HG03135 (cell line): Measurements from ENCODE around the gene NRM.

Source experiments
- ATAC-seq: cut with Tn5 transposase; IDR thresholded peaks from one replicate; pipeline ENCODE4 v1.9.1; 2021; ENCODE audit warnings: mild to moderate bottlenecking, moderate library complexity; ENCODE audit not compliant: unreplicated experiment

Gene NRM

DNA sequence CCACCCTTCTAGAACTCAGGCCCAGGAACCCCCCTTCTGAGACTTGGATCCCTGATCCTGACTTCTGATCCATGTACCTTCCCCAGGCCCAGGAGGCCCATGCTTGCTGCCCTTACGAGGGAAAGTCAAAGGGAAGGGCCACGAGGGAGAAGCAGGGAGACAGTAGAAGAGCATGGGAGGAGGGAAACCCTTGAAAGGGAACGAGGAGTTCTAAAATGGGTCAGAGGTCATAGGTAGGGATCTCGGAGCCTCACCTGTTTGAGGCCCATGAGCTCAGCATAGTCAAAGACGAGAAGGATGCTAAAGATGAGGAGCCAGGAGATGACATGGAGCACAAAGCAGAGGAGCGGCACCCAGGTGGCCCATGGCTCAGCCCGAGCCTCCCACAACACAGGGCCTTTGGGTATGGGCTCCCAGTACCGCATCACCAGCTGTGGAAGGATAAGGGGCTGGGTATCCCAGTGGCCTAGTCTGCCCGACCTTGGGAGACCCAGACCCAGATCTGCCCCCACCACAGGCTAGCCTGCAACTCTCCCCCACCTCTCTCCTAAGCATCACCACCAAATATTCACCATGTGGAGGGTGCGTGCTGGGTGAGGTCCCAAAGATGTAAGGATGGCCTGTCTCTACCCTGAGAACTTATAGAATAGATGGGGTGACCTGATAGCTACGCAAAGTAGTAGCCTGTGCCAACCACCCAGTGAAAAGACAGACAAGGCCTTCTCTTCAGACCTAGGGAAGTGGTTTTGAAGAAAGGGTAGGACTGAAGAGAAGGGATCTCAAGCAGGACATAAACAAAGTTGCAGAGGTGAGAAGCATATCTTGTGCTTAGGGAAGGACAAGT is 1.5 kb downstream of the NRM start:
- no peak for ATAC-seq

DNA sequence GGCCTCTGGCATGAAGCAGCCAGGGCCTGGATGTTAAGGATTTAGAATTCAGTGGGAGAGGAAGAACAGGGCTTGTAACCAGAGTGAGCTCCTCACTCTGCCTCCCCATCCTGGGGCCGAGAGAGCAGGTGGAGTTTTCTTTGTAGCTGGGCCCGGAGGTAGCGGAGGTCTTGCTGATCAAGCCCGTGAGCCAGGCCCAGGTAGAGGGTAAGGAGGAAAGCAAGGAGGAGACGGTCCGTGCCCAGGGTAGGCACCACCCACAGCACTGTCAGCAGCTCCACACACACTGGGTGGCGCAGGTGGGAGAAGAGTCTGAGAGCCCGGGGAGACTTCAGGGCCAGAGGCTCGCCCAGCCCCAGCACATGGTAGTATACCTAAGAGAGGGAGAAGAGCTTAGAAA is 2.2 kb downstream of the NRM start:
- ATAC-seq, result no peak

DNA sequence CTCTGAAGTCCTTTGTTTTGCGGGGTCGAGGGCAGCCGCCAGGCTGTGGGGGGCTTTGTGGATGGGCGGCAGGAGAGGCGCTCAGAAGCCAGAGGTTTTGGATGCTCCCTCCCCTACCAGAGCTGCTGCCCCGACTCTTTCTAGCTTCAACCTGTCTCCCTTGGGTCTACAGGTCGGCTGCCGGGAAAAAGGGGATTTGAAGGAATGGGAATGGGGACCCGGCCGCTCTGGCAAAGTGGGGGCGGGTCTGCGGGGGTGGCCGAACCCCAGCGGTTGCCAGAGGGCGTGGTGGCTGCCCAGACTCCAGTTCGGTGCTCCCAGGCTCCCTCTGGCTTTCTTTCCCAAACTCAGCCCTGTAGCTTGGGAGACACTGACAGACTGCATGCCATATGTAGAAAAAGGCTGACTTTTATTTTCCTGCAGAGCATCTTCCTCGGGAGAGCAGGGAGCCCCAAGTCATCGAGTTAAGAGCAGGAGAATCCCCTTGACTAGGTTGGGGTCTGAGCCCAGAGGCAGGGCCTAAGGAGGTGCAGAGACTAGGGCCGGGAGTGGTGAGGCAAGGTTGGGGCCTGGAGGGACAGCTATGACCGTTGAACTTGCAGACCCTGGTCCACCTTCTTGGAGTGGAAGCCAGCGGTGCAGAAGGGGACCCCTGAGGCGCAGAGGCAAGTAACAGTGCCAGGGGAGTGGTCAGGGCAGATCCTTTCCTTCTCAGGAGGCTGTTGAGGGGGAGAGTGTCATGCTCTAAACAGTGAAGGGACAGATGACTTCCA is 2.9 kb downstream of the NRM start:
- ATAC-seq, result no peak

DNA sequence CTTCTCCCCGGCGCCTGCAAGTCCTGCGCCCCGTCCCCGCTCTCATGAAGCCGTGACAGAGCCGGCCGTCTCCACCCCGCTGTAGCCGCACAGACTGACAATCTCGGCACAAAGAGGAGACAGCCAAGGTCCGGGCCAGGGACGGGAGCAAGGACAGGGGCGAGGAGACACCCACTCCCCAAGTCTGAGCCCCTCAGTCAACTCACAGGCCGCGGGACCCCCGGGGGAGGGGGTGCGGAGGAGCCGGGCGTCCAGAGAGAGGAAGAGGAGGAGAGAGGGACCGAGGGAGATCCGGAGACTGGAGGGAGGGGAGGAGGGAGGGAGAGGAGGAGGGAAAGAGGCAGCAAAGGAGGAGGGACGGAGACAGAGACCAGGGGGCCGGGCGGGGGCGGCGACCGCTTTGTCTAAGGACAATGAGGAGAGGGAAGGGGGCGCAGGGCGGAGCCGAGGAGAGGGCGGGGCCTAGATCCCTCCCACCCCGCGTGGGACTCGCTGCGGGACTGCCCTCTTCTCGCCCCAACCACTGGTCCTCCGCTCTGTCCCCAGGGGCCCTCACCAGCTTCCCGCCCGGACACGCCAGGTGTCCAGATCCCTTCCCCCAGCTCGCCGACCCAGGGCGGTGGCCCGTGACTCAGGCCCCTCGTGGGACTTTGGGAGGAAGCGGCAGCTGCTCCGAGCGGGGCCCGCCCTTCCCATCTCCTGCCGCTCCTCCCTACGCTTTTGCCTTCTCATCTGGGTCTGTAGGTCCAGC is 3.7 kb downstream of the NRM start:
- ATAC-seq, result peak; percentile 43

DNA sequence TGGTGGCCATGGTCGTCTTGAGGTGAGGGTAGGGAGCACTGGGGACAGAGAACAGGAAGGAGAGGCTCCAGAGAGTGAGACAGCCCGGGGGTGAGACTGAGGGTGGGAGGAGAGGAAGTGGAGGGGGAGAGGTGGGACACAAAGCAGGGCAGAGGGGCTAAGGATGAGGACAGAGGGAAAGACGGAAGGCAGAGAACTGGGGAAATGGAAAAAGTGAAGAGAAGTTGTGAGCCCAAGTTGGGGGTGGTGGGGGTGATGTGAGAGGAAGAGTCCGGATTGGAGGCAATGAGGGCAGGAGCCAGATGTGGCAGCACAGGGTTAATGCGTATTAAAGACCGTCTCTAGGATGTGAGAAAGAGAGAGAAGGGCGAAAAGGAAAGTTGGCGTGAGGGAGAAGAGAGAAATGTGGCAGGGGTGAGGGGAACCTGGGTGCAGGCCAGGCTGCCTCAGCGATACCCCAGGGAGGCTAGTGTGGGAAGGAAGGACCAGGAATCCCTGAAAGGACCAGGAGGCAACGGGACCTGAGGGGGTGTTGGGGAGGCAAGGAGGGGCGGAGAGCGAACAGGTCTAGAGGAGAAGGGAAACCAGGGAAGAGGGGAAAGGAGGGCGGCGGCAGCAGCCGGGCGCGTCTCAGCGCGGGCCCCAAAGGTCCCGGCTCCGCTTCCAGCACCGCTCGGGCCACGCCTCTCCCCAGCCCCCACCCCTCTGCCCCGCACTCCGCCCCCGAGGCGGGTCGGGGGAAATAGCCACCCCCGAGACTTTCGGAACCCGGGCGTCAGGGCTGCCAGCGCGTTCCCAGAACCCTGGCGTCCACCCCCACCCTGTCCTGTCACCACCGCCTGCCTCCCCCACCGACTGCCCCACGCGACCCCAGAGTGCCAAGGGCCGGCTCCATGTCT is 4.5 kb downstream of the NRM start, which contains the start of gene PPP1R18:
Gene PPP1R18 (minus strand): TSS at position 637 of the 899 bp plus-strand sequence. CDS start 627 bp downstream, at position 10.
- peak; percentile 20 for ATAC-seq

DNA sequence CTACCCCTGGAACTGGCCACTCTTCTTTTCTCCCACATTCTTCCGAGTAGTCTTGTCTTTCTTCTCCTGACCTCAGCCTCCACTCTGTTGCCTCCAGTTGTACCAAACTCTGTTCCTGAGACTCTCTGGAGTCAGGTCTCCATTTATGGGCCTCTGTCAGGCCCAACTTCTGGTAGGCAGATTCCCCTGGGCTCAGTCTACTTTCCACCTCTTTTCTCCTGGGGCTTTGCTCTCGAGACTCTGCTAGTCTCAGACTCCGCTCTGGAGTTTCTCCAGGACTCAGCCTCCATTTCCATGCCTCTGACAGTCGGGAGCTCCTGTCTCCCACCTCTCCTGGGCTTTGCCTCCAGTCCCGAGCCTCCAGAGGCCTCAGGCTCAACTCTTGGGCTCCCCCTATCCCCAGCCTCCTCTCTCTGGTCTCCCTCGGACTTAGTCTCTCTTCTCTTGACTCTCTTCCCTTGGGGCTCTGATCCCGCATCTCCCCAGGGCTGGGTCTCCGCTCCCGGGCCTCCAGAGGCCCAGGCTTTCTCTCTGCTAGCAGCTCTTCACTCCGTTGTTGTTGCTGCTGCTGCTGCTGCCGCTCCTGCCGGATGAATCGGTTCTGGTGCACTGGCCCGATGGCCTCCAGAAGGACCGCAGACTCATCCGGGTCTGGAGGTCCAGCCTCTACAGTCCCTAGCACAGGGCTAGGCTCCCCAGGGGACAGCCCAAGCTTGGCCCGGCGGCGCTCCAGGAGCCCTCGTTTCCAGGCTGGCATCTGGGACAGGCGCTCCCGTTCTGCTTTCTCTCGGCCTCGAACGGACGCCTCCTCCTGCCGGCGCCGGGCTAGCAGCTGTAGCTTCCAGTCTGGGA is 5.4 kb downstream of the NRM start:
- no peak for ATAC-seq

DNA sequence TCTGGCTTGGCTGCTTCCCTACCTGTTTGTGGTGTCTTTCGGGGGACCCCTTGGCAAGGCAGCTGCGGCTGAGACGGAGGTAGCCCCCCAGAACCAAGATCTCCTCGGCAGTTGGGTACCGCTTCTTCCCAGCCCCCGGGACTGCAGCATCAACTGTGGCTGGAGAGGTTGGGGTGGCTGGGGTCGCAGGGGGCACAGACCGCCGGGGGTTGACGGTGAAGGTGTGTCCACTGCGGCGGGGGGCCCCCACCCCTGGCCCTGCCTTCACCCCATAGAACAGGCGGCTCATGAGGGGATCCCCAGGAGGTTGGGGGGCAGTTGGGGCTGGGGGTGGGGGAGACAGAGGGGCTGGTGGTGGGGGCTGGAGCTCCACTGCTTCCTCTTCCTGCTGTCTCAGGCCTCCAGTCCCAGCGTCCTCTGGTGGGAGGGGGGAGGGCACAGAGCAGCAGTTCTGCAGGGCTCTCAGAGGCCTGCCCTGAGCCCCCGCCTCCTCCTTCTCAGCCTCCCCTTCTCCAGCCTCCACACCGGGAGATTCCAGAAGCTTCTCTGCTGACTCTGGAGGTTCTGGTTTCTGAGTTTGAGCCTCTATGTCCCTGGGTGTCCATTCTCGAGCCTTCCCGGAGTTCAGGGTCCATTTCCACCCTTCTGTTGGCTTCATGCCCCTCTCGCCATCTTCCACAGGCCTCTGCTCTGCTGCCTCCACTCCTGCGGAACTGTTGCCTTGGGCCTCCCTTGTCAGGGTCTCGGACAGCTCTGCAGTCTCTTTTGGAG is 6.2 kb downstream of the NRM start:
- ATAC-seq, result no peak

DNA sequence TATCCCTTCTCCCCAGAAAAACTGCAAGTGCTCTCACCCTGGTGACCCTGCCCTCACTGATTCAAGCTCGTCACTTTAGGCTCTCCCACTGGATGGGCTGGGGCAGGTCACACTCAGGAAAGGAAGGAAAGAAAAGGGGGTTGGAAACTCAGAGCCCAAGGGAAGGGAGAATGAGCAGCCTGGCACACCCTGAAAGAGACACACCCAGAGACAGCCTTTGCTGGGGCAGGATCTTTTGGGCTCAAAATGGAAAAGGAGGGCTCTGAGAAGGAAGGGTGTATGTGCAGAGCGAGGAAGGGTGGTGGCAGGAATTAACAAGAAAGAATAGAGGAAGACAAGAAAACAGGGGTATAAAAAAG is 6.8 kb downstream of the NRM start:
- ATAC-seq, result no peak

DNA sequence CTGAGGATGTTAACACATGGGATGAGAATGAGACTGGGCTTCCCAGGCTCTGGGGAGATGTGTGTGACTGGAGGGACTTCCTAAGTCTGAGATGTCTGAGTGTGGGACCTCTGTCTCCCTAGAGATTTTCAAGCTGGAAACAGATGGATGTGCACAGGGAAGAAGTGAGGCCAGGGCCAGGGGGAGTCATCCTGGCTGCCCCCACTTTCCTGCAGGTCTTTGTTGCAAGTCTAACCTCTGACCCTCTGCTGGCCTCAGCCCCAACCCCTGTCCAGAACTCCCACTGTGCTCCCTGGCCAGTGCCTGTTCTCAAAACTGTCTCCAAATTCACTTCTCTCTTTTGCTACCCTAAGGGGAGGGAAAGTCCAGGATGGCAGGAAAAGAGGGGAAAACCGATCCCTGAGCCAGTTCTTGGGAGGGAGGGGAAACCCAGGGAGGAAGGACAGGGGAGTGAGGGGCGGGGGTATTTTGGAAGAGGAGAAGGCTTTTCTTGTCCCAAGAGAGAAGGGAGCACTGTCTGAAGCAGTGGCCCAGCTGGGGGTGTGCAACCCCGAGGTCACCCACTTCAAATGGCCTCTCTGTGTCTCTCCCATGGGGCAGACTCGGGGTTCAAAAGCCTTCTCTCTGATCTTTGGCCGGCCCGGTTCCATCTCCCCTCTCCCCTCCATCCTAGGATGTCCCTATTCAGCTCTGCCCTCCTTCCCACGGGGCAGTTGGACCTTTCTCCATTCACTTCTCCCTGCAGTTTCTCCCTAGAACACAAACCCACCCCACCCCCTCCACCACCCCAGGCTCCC is 7.4 kb downstream of the NRM start:
- ATAC-seq, result no peak

DNA sequence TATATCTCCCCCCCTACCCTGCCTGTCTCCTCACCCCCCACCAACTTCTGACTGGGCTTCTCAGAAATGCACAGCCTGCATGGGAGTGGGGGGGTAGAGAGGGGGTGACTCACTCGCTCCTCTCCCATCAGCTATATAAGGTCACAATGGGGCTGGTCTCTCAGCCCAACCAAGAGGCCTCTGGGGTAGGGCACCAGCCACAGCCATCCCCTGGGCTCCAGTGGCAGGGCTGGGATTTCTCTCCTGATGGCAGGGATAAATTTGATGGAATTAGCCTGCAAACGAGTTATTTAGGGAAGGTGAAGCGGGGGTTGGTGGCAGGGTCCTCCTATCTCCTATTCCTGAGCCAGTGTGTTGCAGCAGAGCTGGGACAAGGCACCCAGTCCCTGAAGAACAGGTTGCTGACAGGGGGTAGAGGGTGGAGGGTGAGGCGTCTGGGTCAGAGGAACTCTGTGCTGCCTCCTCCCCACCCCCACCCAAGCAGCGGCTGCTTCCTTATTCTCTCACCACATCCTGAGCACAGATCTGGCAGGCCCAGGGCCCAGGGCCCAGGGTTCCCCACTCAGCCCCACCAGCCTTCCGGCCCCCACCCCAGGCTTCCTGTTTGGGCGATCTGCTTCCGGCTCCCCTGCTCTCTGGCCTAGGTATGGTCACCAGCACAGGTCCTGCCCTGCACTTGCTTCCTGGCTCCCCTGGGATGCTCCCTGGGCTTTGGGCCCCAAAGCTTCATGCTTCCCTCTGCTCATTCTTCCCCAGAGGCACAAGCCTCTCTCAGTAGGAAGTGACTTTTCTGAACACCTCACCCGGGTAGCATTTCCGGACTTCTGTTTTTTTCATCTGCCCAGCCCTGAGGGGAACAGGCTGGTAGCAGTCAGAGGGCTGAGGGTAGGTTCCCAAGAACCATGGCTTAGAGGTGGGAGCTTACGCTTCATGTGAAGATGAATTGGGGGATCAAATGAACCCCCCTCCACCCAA is 8.4 kb downstream of the NRM start:
- ATAC-seq, result peak; percentile 35

DNA sequence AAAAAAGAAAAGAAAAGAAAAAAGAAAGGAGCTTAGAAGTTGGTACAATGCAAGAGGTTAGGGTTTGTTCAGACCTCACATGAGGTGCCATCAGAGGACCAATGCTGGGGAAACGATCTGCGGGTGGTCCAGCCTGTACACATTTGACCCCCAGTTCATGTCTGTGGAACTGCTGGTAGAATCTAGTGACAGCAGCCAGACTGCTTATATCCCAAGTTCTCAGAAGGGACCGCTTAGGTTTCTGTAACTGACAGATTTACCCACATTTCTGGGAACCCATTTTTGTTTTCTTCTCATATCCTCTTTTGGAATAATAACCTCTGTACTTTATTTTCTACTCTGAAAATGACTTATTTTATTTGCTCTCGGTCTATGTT is 9.0 kb downstream of the NRM start:
- no peak for ATAC-seq

DNA sequence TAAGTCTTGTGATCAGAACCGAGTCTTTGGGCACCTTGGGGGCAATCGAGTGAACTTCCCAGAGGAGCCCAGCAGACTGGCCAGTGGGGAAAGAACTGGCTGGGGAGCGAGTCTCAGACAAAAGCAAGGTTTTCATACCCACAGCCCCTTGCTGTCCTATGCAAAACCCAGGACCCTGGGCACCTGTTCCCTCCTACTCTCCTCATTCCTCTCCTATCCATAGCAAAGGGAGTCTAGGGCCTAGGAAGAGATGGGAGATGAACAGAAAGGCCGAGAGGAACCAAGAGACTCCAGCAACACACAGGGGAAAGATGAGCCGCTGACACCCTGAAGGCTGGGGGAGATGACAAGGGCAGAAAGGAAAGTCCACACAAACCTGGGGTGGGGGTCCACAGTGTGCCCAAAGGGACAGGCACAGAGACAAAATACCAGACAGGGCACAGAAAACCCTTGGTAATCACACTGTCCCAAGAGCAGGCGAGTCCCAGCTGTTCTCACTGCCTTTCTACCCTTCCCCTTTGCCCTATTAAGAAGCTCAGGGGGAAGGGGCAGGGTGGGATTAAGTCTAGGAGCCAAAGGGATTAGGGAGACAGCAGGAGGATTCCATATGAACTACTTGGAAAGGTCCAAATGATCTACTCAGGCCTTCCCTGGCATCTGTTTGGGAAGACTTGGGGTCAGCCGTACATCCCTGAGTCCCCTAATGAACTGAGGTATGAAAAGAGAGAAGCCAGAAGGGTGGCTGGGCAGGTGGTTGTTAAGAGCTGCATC is 10.8 kb downstream of the NRM start:
- ATAC-seq, result no peak

DNA sequence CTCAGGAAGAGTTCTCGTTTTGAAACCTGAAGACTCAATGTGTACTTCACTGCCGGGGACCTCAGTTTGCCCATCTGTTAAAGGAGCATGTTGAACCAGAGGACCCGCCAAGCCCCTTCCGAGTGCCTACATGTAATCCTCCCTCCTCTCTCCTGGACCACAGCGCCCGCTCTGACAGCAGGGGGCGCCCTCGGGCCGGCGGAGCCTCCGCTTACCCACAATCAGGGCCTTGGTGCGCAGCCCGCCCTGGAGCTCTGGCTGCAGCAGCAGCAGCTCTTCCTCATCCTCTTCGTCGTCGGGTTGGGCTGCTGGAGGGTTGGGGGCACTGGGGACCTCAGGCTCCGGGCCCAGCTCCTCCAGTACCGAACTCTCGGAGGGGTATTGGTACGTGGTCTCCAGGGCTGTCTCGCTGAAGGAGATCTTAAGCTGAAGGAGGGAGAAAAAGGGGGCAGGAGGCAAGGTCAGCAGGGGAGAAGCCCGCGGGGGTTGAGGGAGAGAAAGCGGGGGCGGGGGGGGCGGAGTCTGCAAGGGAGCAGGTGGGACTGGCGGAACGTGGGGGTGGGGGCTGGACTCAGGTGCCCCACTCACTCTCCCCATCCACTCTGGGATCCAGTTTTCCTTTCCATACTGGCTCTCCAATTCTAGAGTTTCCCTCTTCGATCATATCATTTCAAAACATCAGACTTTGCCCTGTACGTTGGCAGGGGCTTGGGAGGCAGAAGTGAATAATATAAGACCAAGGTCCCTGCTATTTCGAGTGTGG is 11.6 kb downstream of the NRM start:
- ATAC-seq, result no peak

DNA sequence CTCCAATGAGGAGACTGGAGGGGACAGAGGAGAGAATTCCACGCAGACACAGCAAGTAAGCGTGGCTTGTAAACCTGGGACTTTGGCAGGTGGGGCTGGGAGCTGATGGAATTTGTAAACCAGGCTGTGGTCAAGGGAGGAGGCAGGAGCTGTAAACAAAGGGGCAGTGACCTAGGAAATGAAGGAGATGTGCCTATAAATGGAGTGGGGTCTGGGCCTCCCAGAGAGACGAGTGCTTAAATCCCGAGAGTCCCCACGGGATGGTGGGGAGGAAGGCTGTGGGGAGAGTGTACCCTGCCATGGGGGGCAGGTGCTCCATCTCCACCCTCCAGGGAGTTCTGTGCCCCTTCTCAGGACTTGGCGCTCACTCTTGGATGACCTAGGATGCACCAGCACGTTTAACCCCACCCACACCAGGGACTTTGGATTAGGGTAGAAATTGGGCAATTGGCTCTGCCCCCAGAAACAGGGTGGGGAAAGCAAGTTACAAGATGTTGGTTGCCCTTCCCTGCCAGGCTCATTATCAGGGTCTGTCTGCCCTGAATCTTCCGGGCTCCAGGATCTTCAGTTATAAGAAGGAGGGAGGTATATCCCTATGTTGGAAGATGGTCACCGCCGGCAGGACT is 14.0 kb downstream of the NRM start:
- ATAC-seq, result no peak
